ENCODE data around the gene MRI1. TPM values are rescaled to one million over a fixed set of nuclear protein-coding genes. Genes with fewer than 3 reads are reported as not detected.

MRI1 gene
- total and polyA plus RNA-seq, 4 donors: 16.3 to 50.0 (median 17.7) TPM

DNA sequence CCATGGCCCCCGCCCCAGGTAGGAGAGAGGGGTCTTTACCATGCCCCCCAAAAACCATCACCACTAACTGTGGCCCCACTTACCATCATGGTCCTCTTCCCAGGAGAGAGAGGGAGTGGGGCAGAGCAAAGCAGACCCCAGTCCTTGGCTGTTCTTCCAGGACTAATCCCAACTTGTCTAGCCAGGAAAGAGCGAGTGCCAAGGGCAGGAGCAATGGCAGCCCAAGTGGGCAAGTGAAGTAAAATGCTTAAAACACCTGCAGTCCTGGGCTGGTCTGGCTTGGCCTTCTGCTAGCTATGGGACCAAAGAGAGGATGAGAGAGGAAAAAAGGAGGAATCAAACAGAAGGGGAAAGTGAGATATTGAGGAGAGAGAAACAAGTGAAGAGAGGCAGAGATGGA, 48.8 kb downstream of the MRI1 start (continued):
- TF ChIP-seq, protein P1, sequence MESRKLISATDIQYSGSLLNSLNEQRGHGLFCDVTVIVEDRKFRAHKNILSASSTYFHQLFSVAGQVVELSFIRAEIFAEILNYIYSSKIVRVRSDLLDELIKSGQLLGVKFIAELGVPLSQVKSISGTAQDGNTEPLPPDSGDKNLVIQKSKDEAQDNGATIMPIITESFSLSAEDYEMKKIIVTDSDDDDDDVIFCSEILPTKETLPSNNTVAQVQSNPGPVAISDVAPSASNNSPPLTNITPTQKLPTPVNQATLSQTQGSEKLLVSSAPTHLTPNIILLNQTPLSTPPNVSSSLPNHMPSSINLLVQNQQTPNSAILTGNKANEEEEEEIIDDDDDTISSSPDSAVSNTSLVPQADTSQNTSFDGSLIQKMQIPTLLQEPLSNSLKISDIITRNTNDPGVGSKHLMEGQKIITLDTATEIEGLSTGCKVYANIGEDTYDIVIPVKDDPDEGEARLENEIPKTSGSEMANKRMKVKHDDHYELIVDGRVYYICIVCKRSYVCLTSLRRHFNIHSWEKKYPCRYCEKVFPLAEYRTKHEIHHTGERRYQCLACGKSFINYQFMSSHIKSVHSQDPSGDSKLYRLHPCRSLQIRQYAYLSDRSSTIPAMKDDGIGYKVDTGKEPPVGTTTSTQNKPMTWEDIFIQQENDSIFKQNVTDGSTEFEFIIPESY (IDR thresholded peaks at IDR 0.05): no peak
- TF ChIP-seq EGR1 (IDR thresholded peaks at IDR 0.05; ENCODE audit: low read depth in 2 of 2): no peak
- no peak for TF ChIP-seq JUND (IDR thresholded peaks at IDR 0.05)
- no peak for TF ChIP-seq TAF1 (conservative IDR thresholded peaks at IDR 0.05)

DNA sequence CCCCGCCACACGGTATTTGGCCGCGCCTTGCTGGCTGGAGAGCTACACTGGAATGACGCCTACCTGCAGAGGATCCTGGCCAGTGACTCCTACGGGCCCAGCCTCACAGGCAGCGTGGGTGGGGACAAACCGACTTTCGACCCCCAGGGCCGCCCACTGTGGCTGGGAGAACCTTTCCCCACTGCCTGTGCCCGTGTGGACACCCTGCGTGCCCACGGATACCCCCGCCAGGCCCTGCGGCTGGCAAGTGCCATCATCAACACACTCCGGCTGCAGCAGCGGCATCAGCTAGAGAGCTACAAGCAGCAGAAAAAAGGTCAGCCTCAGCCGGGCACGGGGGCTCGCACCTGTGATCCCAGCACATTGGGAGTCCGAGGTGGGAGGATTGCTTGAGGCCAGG, 50.2 kb downstream of the MRI1 start:
- DNase-seq (ENCODE audit: low spot score): no peak

DNA sequence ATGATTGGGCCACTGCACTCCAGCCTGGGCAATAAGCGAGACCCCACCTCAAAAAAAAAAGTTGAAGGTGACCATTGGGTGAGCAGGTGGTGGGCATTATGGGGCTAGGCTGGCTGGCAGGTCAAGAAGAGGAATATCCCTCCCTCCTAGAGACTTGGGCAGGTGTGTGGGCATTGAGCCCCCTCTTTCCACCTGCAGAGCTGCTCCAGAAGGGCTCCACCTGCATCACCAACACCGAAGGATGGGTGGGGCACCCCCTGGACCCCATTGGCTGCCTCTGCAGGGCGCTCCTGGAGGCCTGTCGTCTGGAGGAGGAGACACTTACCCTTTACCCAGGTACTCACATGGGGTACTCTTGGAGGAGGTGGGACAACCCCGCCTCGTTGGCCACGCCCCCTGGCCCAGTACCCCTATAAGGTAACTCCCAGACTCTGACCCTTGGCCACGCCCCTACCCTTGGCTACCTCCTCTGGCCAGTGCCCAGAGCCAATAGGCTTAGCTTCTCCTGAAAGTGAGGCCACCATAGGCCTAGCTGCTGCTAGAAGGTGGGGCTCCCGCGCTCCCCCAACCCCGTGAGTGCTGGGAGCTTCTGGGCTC, 52.8 kb downstream of the MRI1 start:
- no peaks in the 10 kb centered on the region for H3K27me3 ChIP-seq (ENCODE audit: control insufficient read depth in 4 of 4, insufficient read depth in 4 of 4, low read length in 3 of 4)
- no peak overlapping the region for H3K4me3 ChIP-seq (ENCODE audit: low read depth in 1 of 3, low read length in 3 of 3)
- no peaks in the 10 kb centered on the region for H3K36me3 ChIP-seq (ENCODE audit: control insufficient read depth in 4 of 4, insufficient read depth in 3 of 4, low read depth in 1 of 4, low read length in 3 of 4)
- no peaks in the 10 kb centered on the region for H3K4me1 ChIP-seq (ENCODE audit: control insufficient read depth in 4 of 4, insufficient read depth in 4 of 4, low read length in 3 of 4)
- H3K9ac ChIP-seq (ENCODE audit: low read depth in 1 of 2, low read length in 2 of 2): no peak overlapping the region
- no peak for DNase-seq (ENCODE audit: low spot score)
- TF ChIP-seq HNF4G (IDR thresholded peaks at IDR 0.05) (no peak), EGR1 (IDR thresholded peaks at IDR 0.05; ENCODE audit: low read depth in 2 of 2) (no peak), RXRA (IDR thresholded peaks at IDR 0.05) (no peak), TAF1 (conservative IDR thresholded peaks at IDR 0.05) (no peak), FOXA1 (IDR thresholded peaks at IDR 0.05) (no peak), JUND (IDR thresholded peaks at IDR 0.05) (no peak), NR2F2 (IDR thresholded peaks at IDR 0.05) (no peak), FOXA2 (IDR thresholded peaks at IDR 0.05) (no peak), HNF4A (conservative IDR thresholded peaks at IDR 0.05) (no peak), RAD21 (IDR thresholded peaks at IDR 0.05) (no peak)
- TF ChIP-seq, protein P2, sequence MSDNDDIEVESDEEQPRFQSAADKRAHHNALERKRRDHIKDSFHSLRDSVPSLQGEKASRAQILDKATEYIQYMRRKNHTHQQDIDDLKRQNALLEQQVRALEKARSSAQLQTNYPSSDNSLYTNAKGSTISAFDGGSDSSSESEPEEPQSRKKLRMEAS (IDR thresholded peaks at IDR 0.05): no peak
- TF ChIP-seq, protein P3, sequence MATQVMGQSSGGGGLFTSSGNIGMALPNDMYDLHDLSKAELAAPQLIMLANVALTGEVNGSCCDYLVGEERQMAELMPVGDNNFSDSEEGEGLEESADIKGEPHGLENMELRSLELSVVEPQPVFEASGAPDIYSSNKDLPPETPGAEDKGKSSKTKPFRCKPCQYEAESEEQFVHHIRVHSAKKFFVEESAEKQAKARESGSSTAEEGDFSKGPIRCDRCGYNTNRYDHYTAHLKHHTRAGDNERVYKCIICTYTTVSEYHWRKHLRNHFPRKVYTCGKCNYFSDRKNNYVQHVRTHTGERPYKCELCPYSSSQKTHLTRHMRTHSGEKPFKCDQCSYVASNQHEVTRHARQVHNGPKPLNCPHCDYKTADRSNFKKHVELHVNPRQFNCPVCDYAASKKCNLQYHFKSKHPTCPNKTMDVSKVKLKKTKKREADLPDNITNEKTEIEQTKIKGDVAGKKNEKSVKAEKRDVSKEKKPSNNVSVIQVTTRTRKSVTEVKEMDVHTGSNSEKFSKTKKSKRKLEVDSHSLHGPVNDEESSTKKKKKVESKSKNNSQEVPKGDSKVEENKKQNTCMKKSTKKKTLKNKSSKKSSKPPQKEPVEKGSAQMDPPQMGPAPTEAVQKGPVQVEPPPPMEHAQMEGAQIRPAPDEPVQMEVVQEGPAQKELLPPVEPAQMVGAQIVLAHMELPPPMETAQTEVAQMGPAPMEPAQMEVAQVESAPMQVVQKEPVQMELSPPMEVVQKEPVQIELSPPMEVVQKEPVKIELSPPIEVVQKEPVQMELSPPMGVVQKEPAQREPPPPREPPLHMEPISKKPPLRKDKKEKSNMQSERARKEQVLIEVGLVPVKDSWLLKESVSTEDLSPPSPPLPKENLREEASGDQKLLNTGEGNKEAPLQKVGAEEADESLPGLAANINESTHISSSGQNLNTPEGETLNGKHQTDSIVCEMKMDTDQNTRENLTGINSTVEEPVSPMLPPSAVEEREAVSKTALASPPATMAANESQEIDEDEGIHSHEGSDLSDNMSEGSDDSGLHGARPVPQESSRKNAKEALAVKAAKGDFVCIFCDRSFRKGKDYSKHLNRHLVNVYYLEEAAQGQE (IDR thresholded peaks at IDR 0.05): no peak
- H3K9me3 ChIP-seq (ENCODE audit: control insufficient read depth in 4 of 4, low read length in 3 of 4): no peaks in the 10 kb centered on the region
- WGBS: 69% methylated on average over 11 of the region's 11 CpGs
- no peak overlapping the region for H3K27ac ChIP-seq (ENCODE audit: low read depth in 1 of 2, low read length in 2 of 2)

More for the DNA sequence above, 50.2 kb downstream of the MRI1 start:
- H3K36me3 ChIP-seq (ENCODE audit: control insufficient read depth in 4 of 4, insufficient read depth in 3 of 4, low read depth in 1 of 4, low read length in 3 of 4): no peaks in the 10 kb centered on the region
- H3K27me3 ChIP-seq (ENCODE audit: control insufficient read depth in 4 of 4, insufficient read depth in 4 of 4, low read length in 3 of 4): no peaks in the 10 kb centered on the region
- no peak overlapping the region for H3K27ac ChIP-seq (ENCODE audit: low read depth in 1 of 2, low read length in 2 of 2)
- TF ChIP-seq FOXA2 (IDR thresholded peaks at IDR 0.05) (no peak), SP1 (IDR thresholded peaks at IDR 0.05) (no peak), HNF4A (conservative IDR thresholded peaks at IDR 0.05) (no peak), FOXA1 (IDR thresholded peaks at IDR 0.05) (no peak), YY1 (IDR thresholded peaks at IDR 0.05) (no peak), JUND (IDR thresholded peaks at IDR 0.05) (no peak), GABPA (IDR thresholded peaks at IDR 0.05 in 1 of 2, conservative IDR thresholded peaks at IDR 0.05 in 1 of 2) (no peak), HNF4G (IDR thresholded peaks at IDR 0.05) (no peak)
- TF ChIP-seq, protein P4, sequence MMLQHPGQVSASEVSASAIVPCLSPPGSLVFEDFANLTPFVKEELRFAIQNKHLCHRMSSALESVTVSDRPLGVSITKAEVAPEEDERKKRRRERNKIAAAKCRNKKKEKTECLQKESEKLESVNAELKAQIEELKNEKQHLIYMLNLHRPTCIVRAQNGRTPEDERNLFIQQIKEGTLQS (IDR thresholded peaks at IDR 0.05): no peak
- TF ChIP-seq, protein P1 (IDR thresholded peaks at IDR 0.05): no peak
- no peaks in the 10 kb centered on the region for H3K9me3 ChIP-seq (ENCODE audit: control insufficient read depth in 4 of 4, low read length in 3 of 4)
- H3K4me1 ChIP-seq (ENCODE audit: control insufficient read depth in 4 of 4, insufficient read depth in 4 of 4, low read length in 3 of 4): no peaks in the 10 kb centered on the region
- 92% methylated on average over 21 of the region's 21 CpGs for WGBS
- no peak overlapping the region for H3K9ac ChIP-seq (ENCODE audit: low read depth in 1 of 2, low read length in 2 of 2)
- no peak overlapping the region for H3K4me3 ChIP-seq (ENCODE audit: low read depth in 1 of 3, low read length in 3 of 3)

Data from liver (tissue), 9 donors.